GM23248 (cell line): ENCODE results near the gene LINGO1.

Experiments used
- EZH2 ChIP-seq: fragments of 200-600 bp; sonication (generic); IDR thresholded peaks from 2 replicates; pipeline ENCODE4 v1.6.1; 2018; ENCODE audit warnings: antibody characterized with exemption, mild to moderate bottlenecking; ENCODE audit not compliant: insufficient read depth, poor library complexity, severe bottlenecking
- EZH2phosphoT487 ChIP-seq: fragments of 200-600 bp; sonication (generic); IDR thresholded peaks from 2 replicates; pipeline ENCODE4 v1.6.1; 2018; ENCODE audit warnings: antibody characterized with exemption, moderate library complexity, mild to moderate bottlenecking, low read depth; ENCODE audit not compliant: insufficient read depth

GRCh38 chr15:77629070-77630030, 3.4 kb downstream of the LINGO1 start:
- TF ChIP-seq EZH2 (no peak), EZH2phosphoT487 (no peak)
